ENCODE measurements around the gene RRM2. TPM values are rescaled to one million over a fixed set of nuclear protein-coding genes. Genes with fewer than 3 reads are reported as not detected.

The RRM2 gene
- total and polyA plus RNA-seq, 7 donors = 0.27 to 9.3 (median 0.96) TPM; not detected in 2

GRCh38 chr2:10172033-10172871 is 49.7 kb downstream of the RRM2 start:
- H3K27me3 ChIP-seq (ENCODE audit: insufficient read depth in 3 of 3, low read length in 2 of 3) = no peaks in the 10 kb centered on the region
- no peaks in the 10 kb centered on the region for H3K9me3 ChIP-seq
- H3K4me1 ChIP-seq = no peaks in the 10 kb centered on the region
- no peak for TF ChIP-seq CTCF (IDR thresholded peaks at IDR 0.05)
- no peak for ATAC-seq
- 88 to 90% (median 89%) methylated on average over 23 of the region's 23 CpGs for WGBS, 3 donors
- DNase-seq = no peak
- H3K36me3 ChIP-seq (ENCODE audit: insufficient read depth in 1 of 2, low read depth in 1 of 2) = no peaks in the 10 kb centered on the region
- no peak overlapping the region for H3K4me3 ChIP-seq
- no peak overlapping the region for H3K27ac ChIP-seq
- intact Hi-C loops (cut with DNase I) = no loop called here

- Histone ChIP-seq H3K9me3 (no peaks in the 10 kb centered on the region), H3K27me3 (ENCODE audit: insufficient read depth in 3 of 3, low read length in 2 of 3) (no peaks in the 10 kb centered on the region), H3K4me3 (no peak overlapping the region), H3K36me3 (ENCODE audit: insufficient read depth in 1 of 2, low read depth in 1 of 2) (no peaks in the 10 kb centered on the region), H3K4me1 (no peaks in the 10 kb centered on the region), H3K27ac (no peak overlapping the region)
- 93 to 96% (median 95%) methylated on average over 22 of the region's 22 CpGs for WGBS, 3 donors
- intact Hi-C loops (cut with DNase I) = no loop called here
- TF ChIP-seq CTCF (IDR thresholded peaks at IDR 0.05) = no peak
- no peak for ATAC-seq
- no peak for DNase-seq
Measured at GRCh38 chr2:10173258-10174005, 50.9 kb downstream of the RRM2 start.

- no peaks in the 10 kb centered on the region for H3K4me1 ChIP-seq
- no peak overlapping the region for H3K4me3 ChIP-seq
- intact Hi-C loops (cut with DNase I) = no loop called here
- no peaks in the 10 kb centered on the region for H3K27me3 ChIP-seq (ENCODE audit: insufficient read depth in 3 of 3, low read length in 2 of 3)
- WGBS, 3 donors = 87 to 91% (median 89%) methylated on average over 9 of the region's 9 CpGs
- no peaks in the 10 kb centered on the region for H3K36me3 ChIP-seq (ENCODE audit: insufficient read depth in 1 of 2, low read depth in 1 of 2)
- no peak for ATAC-seq
- TF ChIP-seq CTCF (IDR thresholded peaks at IDR 0.05) = no peak
- H3K9me3 ChIP-seq = no peaks in the 10 kb centered on the region
- no peak for DNase-seq
- no peak overlapping the region for H3K27ac ChIP-seq
Measured at GRCh38 chr2:10174173-10174572, 51.6 kb downstream of the RRM2 start.

GRCh38 chr2:10175441-10175840 is 52.9 kb downstream of the RRM2 start:
- intact Hi-C loops (cut with DNase I) = no loop called here
- Histone ChIP-seq H3K36me3 (ENCODE audit: insufficient read depth in 1 of 2, low read depth in 1 of 2) (no peaks in the 10 kb centered on the region), H3K9me3 (no peaks in the 10 kb centered on the region), H3K27me3 (ENCODE audit: insufficient read depth in 3 of 3, low read length in 2 of 3) (no peaks in the 10 kb centered on the region), H3K4me3 (no peak overlapping the region), H3K27ac (no peak overlapping the region), H3K4me1 (no peaks in the 10 kb centered on the region)
- DNase-seq (no peak), ATAC-seq (no peak)
- no peak for TF ChIP-seq CTCF (IDR thresholded peaks at IDR 0.05)
- WGBS, 3 donors = 91 to 98% (median 96%) methylated on average over 10 of the region's 10 CpGs

Measured in psoas muscle (tissue), 8 donors.